GM21717 (cell line): ENCODE results near the gene NEBL.
"Not testable (repeated sequence)": the region's sequence is repeated elsewhere in the genome, so short reads cannot be mapped to it uniquely, and the experiment has no call there.

Experiments
- ATAC-seq: cut with Tn5 transposase; IDR thresholded peaks from one replicate; pipeline ENCODE4 v1.9.1; 2021; ENCODE audit warnings: mild to moderate bottlenecking, moderate library complexity; ENCODE audit not compliant: unreplicated experiment

NEBL gene

DNA sequence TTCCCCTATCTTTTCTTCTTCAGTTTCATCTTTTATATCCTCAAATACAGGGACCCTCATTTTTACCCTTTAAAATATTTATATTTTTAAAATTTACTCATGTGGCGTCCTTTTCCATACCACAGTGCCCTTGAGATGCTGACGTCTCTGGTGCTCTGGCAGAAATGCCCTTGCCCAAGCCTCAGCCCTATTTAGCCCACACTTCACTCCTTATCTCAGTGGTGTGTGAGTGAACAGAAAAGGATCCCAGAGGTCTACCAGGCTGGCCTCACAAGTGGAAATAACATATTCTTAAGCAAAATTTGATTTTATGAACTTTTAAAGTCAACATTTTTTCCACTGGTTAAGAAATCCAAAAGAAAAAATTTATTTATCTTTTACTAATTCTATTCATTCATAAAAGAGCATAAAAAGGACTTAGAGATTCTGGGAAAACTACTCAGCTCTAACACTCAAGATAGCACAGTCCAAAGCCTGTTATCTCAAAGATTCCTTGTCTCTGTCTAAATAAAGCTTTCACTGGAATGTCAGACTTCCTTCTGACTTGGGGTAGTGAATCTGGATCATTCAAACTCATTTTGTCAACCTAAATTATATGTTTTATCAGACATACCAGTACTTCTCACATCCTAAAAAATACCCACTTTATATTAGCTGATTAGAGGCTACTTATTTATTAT is at the start of gene NEBL:
NEBL (minus strand) TSS at position 166 of the 680 bp plus-strand sequence; CDS start at position 60, 106 bp downstream.
- ATAC-seq, result no peak

GRCh38 chr10:20945546-20946332 is 48.6 kb upstream of the NEBL start:
- ATAC-seq, result no peak

DNA sequence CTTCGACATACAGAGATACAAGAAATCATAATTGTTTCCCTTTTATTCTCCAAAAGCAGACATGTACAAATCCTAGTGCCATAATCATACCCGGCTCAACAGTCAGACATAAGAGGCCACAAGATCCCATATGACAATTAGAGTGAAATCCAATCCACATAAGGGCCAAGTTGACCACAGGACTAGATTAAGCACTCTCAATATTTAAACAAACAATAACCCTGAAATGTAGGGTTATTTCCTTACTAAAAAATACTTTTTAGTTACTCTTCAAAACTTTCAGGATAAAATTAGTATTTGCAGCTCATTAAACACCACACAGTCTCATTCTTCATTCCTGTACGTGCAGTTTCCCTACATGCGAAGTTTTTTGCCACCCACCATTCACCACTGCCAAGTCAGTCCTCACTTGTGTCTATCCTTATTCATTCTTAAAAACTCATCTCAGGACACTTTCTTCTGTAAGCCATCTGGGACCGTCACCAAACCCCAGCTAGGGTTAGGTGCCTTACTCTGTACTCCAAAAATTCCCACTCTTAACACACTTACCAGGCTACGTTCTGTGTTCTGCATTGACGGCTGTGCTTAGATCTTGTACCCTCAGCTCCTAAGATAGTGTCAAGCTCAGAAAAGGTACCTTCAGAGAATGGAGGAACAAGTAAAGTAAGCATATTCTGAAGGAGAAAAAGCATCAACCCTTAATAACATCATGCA is 47.8 kb upstream of the NEBL start:
- no peak for ATAC-seq

GRCh38 chr10:20939414-20939813 is 42.3 kb upstream of the NEBL start:
- ATAC-seq, result not testable (repeated sequence)

DNA sequence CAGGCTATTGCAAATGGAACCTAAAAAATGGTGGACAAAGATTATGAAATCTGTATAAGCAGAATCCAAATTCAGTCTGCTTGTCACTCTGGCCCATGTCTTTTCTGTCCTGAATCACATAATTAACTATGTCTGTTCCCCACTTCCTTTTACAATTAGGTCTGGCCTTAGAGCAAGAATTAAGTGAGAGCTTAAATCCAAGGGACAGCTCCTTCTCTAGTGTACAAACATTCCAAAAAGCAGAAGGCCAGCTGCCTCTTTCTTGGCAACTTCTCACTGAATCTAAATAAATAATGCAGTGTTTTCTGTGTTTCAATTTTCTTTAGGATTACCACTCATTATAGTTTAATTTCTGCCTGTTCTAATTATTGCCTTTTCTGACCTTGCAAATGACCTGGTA is 39.3 kb upstream of the NEBL start:
- no peak for ATAC-seq

- ATAC-seq, result no peak
Measured at GRCh38 chr10:20935931-20936330, 38.8 kb upstream of the NEBL start.

GRCh38 chr10:20935301-20935700 is 38.2 kb upstream of the NEBL start:
- no peak for ATAC-seq

DNA sequence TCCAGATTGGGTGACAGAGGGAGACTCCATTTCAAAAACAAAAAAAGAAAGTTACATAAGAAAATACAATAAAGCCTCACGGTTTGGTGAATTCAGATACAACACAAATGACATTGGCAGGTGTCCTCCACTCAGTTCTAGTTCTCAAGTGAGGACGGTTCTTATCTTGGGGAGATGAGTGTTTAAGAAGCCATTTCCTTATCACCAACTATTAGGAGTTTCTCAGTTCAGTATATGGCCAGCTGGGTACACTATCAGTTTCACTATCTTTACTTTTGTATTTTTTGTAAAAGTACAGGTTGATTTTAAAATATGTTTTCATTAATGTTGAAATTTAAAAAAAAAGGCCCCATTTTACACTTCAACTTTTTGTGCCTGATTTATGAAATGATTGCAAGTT is 36.6 kb upstream of the NEBL start:
- no peak for ATAC-seq

DNA sequence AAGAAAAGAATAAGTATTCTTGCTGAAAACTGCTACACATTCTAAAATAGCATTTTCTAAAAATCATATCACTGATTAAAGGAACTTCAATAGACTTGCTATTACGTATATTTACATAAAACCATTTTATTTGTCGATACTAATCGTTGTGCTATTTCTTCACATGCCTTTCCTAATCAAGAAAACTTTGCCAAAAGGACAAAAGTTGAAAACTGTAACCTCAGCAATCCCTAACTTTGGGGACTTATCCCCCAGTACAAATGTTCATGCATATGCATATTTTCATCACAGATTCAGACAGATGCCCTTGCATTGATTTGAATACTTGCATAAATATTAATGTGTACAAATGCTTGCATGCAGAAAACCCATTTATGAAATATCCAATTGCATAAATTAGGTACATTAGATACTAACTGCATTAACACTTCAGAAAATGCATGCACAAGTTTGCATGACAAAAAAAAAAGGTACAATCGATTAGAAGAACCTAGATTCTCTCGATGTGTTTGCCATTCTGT is 35.6 kb upstream of the NEBL start:
- ATAC-seq, result no peak

GRCh38 chr10:20931156-20931795 is 34.2 kb upstream of the NEBL start:
- ATAC-seq, result no peak

GRCh38 chr10:20927456-20927855 is 30.3 kb upstream of the NEBL start:
- ATAC-seq, result no peak

DNA sequence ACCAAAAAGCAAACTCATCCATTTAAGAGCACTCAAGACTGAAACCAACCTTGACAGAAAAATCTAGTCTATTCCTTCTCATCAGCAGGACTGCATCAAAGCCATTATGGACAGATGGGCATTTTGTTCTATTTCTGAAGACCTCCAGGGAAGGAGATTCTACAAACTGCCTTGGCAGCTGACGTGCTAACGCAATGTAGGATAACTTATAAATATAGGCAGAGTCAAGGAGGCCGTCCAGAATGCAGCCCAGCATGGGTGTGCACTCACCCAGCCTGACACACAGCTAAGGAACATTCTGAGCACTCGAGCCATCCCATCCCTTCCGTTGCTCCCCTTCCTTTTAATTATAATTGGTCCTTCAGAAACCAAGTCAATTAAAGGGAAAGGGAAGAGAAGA is 25.3 kb upstream of the NEBL start:
- ATAC-seq, result no peak

- ATAC-seq, result no peak
Measured at GRCh38 chr10:20922033-20922432, 24.9 kb upstream of the NEBL start.

DNA sequence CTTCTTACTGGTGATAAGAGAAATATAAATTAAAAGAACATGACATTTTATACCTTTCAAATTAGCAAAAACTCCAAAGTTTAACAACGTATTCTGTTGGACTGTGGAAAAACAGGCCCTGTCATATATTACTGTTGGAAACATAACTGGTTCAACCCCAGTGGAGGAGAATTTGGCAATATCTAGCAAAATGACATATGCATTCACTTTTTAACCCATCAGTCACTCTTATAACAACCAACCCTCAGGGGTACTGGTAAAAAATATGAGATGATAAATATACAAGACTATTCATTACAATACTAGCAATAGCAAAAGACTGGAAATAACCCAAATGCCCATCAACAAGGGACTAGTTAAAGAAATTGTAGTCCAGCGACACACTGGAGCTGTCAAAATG is 22.9 kb upstream of the NEBL start:
- no peak for ATAC-seq

DNA sequence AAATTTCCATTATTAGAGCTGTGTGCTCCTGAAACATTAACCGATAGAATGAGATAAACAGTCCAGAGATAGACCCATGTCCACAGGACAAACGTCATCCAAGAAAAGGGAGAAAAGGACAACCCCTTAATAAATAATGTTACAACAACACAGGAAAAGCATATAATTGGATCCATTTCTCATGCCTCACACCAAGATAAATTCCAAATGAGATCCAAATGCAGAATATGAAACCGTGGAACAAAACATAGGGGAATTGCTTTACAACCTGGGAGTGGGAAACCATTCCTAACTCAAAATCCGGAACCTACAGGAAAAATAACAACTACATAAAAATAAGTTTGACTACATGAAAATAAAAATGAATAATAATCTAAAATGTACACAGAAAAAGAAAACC is 22.4 kb upstream of the NEBL start:
- no peak for ATAC-seq

- ATAC-seq, result no peak
Measured at GRCh38 chr10:20916976-20917375, 19.9 kb upstream of the NEBL start.

GRCh38 chr10:20912969-20913368 is 15.9 kb upstream of the NEBL start:
- no peak for ATAC-seq

- no peak for ATAC-seq
Measured at GRCh38 chr10:20911626-20912025, 14.5 kb upstream of the NEBL start.

DNA sequence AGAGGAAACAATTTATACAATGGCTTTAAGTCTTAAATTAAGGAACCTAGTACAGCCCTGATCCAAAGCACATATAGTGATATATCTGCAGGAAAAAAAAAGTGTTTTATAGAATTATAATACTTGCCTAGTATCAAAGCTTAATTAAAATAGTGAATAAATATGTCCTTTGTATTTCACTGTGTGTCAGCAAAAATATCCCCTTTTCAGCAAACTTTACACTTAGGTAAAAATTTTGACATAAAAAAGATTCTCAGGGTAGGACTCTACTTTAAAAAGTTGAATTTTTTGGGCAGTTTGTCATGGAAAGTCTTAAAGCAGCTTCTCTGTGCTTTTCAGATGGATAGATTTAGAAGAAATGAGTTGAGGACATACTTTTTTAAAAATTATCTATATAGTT is 12.7 kb upstream of the NEBL start:
- ATAC-seq, result no peak

GRCh38 chr10:20908391-20908790 is 11.3 kb upstream of the NEBL start:
- no peak for ATAC-seq
